ENCODE data around the gene PTPRCAP.

- TF ChIP-seq, protein P1, sequence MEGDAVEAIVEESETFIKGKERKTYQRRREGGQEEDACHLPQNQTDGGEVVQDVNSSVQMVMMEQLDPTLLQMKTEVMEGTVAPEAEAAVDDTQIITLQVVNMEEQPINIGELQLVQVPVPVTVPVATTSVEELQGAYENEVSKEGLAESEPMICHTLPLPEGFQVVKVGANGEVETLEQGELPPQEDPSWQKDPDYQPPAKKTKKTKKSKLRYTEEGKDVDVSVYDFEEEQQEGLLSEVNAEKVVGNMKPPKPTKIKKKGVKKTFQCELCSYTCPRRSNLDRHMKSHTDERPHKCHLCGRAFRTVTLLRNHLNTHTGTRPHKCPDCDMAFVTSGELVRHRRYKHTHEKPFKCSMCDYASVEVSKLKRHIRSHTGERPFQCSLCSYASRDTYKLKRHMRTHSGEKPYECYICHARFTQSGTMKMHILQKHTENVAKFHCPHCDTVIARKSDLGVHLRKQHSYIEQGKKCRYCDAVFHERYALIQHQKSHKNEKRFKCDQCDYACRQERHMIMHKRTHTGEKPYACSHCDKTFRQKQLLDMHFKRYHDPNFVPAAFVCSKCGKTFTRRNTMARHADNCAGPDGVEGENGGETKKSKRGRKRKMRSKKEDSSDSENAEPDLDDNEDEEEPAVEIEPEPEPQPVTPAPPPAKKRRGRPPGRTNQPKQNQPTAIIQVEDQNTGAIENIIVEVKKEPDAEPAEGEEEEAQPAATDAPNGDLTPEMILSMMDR (IDR thresholded peaks at IDR 0.05): no peak
- TF ChIP-seq ZFX (IDR thresholded peaks at IDR 0.05; ENCODE audit: borderline replicate concordance): no peak
These were observed 30.9 kb upstream of the PTPRCAP start for GRCh38 chr11:67468456-67468758.
